ENCODE measurements around the gene ADORA1.

The ADORA1 gene

DNA sequence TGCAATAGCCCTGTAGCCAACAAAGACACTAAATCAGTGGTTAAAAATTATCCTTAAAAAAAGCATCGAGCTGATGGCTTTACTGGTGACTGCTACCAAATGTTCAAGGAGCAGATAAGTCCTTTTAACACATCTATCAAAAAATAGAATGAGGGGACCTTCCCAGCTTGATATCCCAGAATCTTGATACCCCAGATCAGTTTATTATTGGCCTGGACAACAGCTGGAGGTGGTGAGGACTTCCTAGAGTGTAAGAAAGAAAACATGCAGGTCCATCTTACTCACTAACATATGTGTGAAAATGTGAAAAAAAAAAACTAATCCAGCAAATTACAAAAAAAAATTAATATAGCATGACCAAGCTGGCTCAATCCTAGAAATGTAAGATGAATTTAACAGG lies 80.7 kb downstream of the ADORA1 start:
- WGBS, 2 experiments (ENCODE audit: insufficient coverage in 2 of 2) = 100% methylated on average over 1 of the region's 1 CpG; no CpG with 5 or more reads in 1 of the 2 experiments
- Histone ChIP-seq H3K4me3 (ENCODE audit: extremely low read depth, insufficient read depth, low read length, poor library complexity, severe bottlenecking) (no peak overlapping the region), H3K27ac (ENCODE audit: low read depth, low read length, severe bottlenecking) (no peak overlapping the region), H3K9me3 (ENCODE audit: control insufficient read depth, low read length) (no peaks in the 10 kb centered on the region), H3K36me3 (ENCODE audit: control insufficient read depth, insufficient read depth, low read length) (no peaks in the 10 kb centered on the region), H3K4me1 (ENCODE audit: control insufficient read depth, insufficient read depth, low read length, poor library complexity, severe bottlenecking) (peaks cover 20% of the 10 kb centered on the region)

GRCh38 chr1:203210350-203210749 lies 82.8 kb downstream of the ADORA1 start:
- H3K27ac ChIP-seq (ENCODE audit: low read depth, low read length, severe bottlenecking) = no peak overlapping the region
- no peaks in the 10 kb centered on the region for H3K36me3 ChIP-seq (ENCODE audit: control insufficient read depth, insufficient read depth, low read length)
- H3K4me1 ChIP-seq (ENCODE audit: control insufficient read depth, insufficient read depth, low read length, poor library complexity, severe bottlenecking) = peaks cover 16% of the 10 kb centered on the region
- H3K4me3 ChIP-seq (ENCODE audit: extremely low read depth, insufficient read depth, low read length, poor library complexity, severe bottlenecking) = no peak overlapping the region
- no peaks in the 10 kb centered on the region for H3K9me3 ChIP-seq (ENCODE audit: control insufficient read depth, low read length)

DNA sequence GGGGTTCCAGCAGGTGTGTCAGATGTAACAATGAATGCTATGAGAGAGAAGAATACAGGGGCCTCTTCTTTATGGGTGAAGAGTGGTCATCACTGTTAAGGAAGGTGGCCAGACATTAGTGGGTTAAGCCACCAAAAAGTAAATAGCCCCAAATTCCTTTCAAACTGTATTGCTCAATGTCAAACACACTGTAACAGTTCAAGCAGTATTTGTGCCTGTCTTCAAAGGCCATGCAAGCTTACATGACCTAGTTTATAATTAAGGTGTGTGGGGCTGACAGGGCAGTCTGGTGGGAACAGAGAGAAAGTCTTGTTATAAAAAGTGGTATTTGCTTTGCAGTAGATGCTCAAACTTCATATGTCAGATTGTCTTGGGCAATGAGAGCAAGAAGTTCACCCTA lies 83.5 kb downstream of the ADORA1 start:
- peaks cover 16% of the 10 kb centered on the region for H3K4me1 ChIP-seq (ENCODE audit: control insufficient read depth, insufficient read depth, low read length, poor library complexity, severe bottlenecking)
- no peaks in the 10 kb centered on the region for H3K9me3 ChIP-seq (ENCODE audit: control insufficient read depth, low read length)
- H3K27ac ChIP-seq (ENCODE audit: low read depth, low read length, severe bottlenecking) = no peak overlapping the region
- no peaks in the 10 kb centered on the region for H3K36me3 ChIP-seq (ENCODE audit: control insufficient read depth, insufficient read depth, low read length)
- no peak overlapping the region for H3K4me3 ChIP-seq (ENCODE audit: extremely low read depth, insufficient read depth, low read length, poor library complexity, severe bottlenecking)

- no peak overlapping the region for H3K27ac ChIP-seq (ENCODE audit: low read depth, low read length, severe bottlenecking)
- no peak overlapping the region for H3K4me3 ChIP-seq (ENCODE audit: extremely low read depth, insufficient read depth, low read length, poor library complexity, severe bottlenecking)
- H3K9me3 ChIP-seq (ENCODE audit: control insufficient read depth, low read length) = no peaks in the 10 kb centered on the region
- WGBS, 2 experiments (ENCODE audit: insufficient coverage in 2 of 2) = 91 to 94% methylated on average over 1 to 3 of the region's 3 CpGs
- H3K36me3 ChIP-seq (ENCODE audit: control insufficient read depth, insufficient read depth, low read length) = no peaks in the 10 kb centered on the region
- H3K4me1 ChIP-seq (ENCODE audit: control insufficient read depth, insufficient read depth, low read length, poor library complexity, severe bottlenecking) = peaks cover 9% of the 10 kb centered on the region
Measured at GRCh38 chr1:203211812-203212211, 84.3 kb downstream of the ADORA1 start.

- no peak overlapping the region for H3K27ac ChIP-seq (ENCODE audit: low read depth, low read length, severe bottlenecking)
- H3K4me3 ChIP-seq (ENCODE audit: extremely low read depth, insufficient read depth, low read length, poor library complexity, severe bottlenecking) = no peak overlapping the region
- peaks cover 9% of the 10 kb centered on the region for H3K4me1 ChIP-seq (ENCODE audit: control insufficient read depth, insufficient read depth, low read length, poor library complexity, severe bottlenecking)
- H3K9me3 ChIP-seq (ENCODE audit: control insufficient read depth, low read length) = no peaks in the 10 kb centered on the region
- WGBS, 2 experiments (ENCODE audit: insufficient coverage in 2 of 2) = 81 to 87% methylated on average over 5 to 6 of the region's 6 CpGs
- no peaks in the 10 kb centered on the region for H3K36me3 ChIP-seq (ENCODE audit: control insufficient read depth, insufficient read depth, low read length)
Measured at GRCh38 chr1:203213126-203213525, 85.6 kb downstream of the ADORA1 start.

DNA sequence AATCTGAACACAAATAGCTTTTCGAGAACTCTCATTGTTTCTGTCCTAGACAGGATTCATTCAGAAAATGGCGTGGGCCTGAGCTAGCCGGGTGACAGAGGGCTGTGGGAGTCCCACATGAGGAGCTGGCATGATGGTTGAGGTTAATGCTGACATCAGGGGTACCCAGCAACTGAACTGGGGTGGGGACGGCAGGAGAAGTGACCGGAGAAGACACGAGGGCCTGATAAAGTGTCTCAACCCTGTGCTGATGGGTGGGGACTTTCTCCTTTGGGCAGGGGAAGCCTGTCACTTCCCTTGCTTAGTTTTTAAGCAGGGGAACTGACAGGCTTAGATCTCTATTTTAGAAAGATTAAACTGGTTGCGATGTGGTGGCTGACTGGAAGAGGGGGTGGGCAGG lies 87.3 kb downstream of the ADORA1 start:
- Histone ChIP-seq H3K36me3 (ENCODE audit: control insufficient read depth, insufficient read depth, low read length) (no peaks in the 10 kb centered on the region), H3K4me3 (ENCODE audit: extremely low read depth, insufficient read depth, low read length, poor library complexity, severe bottlenecking) (no peak overlapping the region), H3K4me1 (ENCODE audit: control insufficient read depth, insufficient read depth, low read length, poor library complexity, severe bottlenecking) (peaks cover 9% of the 10 kb centered on the region), H3K27ac (ENCODE audit: low read depth, low read length, severe bottlenecking) (no peak overlapping the region), H3K9me3 (ENCODE audit: control insufficient read depth, low read length) (no peaks in the 10 kb centered on the region)
- WGBS, 2 experiments (ENCODE audit: insufficient coverage in 2 of 2) = 83 to 91% methylated on average over 7 of the region's 7 CpGs

DNA sequence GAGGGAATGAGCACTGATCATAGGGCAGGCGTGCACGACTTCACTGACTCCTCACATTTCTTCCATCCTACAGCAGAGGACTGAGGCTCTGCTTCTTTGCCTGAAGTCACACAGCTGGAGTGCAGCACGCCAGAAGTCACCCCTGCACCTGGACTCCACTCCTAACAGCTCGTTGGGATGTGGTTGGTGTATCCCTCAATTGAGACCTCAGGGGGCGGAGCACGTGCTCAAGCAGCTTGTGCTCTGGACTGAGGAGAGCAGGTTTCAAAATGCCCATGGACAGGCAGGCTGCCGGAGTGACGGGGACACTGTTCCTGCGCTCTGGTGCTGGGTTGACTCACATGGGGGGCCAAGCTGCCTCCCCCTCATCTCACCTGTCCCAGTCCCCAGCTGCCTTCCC lies 88.0 kb downstream of the ADORA1 start:
- Histone ChIP-seq H3K4me1 (ENCODE audit: control insufficient read depth, insufficient read depth, low read length, poor library complexity, severe bottlenecking) (peaks cover 9% of the 10 kb centered on the region), H3K27ac (ENCODE audit: low read depth, low read length, severe bottlenecking) (no peak overlapping the region), H3K9me3 (ENCODE audit: control insufficient read depth, low read length) (no peaks in the 10 kb centered on the region), H3K4me3 (ENCODE audit: extremely low read depth, insufficient read depth, low read length, poor library complexity, severe bottlenecking) (no peak overlapping the region), H3K36me3 (ENCODE audit: control insufficient read depth, insufficient read depth, low read length) (no peaks in the 10 kb centered on the region)
- 67% methylated on average over 7 of the region's 9 CpGs for whole genome bisulfite sequencing, 2 experiments (ENCODE audit: insufficient coverage in 2 of 2)

DNA sequence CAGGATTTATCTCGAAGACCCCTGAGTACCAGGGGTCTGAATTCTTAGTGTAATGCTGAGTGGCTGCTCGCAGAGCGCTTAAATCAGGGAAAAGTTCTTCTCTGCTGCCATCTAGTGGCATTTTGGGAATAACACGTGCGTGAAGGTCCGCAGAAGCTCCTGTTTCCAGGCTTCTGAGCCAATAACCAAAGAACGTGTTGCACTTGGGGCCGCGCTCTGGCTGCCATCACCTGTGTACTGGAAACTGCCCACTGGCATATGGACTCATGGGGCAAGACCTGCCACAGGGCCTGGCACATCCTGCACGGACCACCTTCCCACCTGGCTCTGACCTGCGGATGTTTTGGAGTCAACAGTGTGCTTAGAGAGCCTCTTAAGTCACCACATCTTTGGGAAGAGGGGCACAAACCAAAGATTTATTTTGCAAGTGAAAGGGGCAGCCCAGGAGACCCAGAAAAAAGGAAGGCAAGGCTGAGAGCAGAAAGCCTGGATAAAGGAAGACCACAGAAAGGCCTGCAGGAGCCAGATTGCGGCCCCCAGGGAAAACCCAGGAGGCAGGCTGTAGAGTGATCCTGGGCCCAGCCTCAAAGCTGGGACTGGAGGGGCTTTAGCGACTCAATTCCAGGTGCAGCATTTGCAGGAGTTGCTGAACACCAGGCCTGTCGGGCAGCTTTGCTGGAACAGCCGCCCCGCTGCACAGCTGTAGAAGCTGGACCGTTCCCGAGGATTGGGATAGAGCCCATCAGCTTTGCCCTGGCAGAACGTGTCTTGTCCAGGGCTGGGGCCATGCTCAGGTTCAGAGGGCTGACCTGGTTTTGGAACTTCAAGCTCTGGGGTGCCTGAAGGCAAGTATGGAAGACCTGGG lies 89.0 kb downstream of the ADORA1 start:
- 35 to 38% methylated on average over 18 of the region's 19 CpGs for WGBS, 2 experiments (ENCODE audit: insufficient coverage in 2 of 2)
- H3K27ac ChIP-seq (ENCODE audit: low read depth, low read length, severe bottlenecking) = no peak overlapping the region

More for the DNA sequence above, 89.0 kb downstream of the ADORA1 start:
- peaks cover 9% of the 10 kb centered on the region for H3K4me1 ChIP-seq (ENCODE audit: control insufficient read depth, insufficient read depth, low read length, poor library complexity, severe bottlenecking)
- no peaks in the 10 kb centered on the region for H3K36me3 ChIP-seq (ENCODE audit: control insufficient read depth, insufficient read depth, low read length)
- H3K9me3 ChIP-seq (ENCODE audit: control insufficient read depth, low read length) = no peaks in the 10 kb centered on the region
- no peak overlapping the region for H3K4me3 ChIP-seq (ENCODE audit: extremely low read depth, insufficient read depth, low read length, poor library complexity, severe bottlenecking)

Measured in mesodermal cell (in vitro differentiated cells).